NCI-H1930 (cell line): Measurements from ENCODE around the gene MEIOSIN.
"Not testable (repeated sequence)": the region's sequence is repeated elsewhere in the genome, so short reads cannot be mapped to it uniquely, and the experiment has no call there.

Source experiments
- DNase-seq, 2 experiments: peaks; one replicate each; lab custom pipeline; 2025; lab: John Stamatoyannopoulos, UW

Gene MEIOSIN, protein sequence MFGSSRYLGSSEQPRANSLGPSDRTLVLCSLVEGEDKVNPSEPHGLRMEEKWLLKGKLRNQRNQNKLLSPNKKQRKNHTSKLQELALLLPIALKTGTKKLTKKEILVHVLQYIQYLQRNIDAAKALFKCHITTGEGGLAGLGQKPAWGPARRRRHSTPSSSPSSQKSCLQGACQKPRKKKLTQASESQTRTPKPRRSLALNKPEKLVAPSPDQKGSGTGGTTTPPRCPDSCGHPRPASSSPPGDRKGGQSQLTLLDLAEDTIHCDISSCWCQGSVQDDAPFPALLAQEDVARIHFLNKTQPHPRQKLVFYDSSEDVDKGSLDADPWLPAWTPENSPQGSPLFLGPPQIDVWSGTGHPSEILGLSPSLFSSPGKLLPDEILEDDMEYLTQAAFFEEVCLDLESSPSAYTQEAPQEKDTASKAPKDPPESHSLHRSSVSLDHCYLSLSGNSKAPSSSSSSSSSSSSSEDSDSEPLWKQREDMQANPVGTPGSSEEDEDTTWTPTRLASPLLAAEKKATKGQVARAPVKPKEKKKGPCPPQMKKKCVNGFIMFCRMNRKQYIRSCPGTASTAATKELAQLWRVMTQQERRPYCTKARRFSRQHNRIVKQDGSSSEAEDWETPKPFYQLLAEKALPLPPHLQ

DNA sequence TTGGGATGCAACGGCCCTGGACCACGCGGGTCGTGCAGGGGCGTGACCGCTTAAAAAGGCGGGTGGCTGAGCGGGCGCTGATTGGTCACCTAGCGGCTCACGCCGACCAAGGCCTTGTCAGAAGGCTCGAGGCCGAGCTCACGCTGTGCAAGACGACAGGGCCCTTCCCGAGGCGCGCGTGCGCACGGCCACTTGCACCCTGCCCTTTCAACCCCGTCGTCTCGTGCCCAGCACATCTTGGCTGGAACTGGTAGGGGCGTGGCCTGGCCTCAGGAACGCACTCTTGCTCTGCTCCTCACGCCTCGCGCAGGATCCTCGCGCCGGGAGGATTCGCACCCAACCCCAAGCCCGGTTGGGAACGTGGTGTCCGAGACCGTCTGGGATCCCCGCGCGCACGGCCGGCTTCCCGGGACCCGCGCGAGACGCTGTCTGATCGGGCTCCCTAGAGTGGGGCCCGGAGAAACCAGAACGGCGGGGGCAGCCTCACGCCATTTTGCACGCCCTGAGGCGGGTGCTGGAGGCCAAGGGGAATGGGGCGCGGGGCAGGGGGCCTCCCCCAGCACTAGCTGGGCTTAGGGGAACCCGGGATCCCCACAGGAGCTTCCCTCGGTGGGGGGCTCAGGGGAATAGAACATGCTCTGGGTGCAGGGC lies at the start of gene MEIOSIN:
TSS of gene MEIOSIN (plus strand) at position 280 of the 651 bp plus-strand sequence. CDS start 1,938 bp downstream, outside the sequence.
- no peak for DNase-seq

DNA sequence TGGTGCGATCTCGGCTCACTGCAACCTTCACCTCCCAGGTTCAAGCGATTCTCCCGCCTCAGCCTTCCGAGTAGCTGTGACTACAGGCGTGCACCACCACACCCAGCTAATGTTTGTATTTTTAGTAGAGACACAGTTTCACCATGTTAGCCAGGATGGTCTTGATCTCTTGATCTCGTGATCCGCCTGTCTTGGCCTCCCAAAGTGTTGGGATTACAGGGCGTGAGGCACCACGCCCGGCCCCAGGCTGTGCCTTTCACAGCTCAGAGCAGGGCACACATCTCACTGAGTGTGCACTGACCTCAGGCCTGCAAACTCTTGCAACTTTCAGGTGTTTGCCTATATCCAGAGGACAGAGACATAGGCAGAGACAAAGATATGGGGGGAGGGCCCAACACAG lies 48.2 kb upstream of the MEIOSIN start:
- not testable (repeated sequence) for DNase-seq

- DNase-seq, result no peak
These were observed 45.6 kb upstream of the MEIOSIN start for GRCh38 chr19:45687599-45687998.

DNA sequence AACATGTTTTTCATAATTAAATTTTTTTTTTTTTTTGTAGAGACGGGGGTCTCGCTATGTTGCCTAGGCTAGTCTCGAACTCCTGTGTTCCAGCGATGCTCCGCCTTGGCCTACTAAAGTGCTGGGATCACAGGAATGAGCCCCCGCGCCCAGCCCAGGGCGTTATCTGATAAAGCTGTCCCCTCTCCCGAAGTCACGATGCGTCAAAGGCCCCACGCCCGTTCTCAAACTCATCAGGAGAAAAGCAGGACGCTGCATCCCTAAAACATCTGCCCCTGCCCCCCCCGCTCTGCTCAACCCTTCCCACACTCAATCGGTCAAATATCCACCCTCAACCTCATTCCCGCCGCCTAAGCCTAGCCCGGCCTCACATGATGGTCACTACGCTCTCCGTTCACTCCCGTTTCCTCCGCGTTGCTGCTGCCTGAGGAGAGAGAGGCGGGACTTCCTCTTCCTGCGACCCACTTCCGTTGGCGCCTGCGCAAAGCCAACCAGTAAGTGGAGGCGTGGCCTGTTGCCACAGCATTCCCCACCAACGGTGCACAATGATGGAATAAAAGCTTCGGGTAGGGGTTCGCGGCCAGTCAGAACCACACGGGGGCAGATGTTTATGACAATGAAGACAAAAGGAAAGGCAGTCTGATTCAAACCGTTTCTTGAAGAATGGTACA lies 41.6 kb upstream of the MEIOSIN start, which contains the start of gene SNRPD2:
TSS of gene SNRPD2 (minus strand) at position 438 of the 671 bp plus-strand sequence. CDS start at position 373, 65 bp downstream.
- DNase-seq, result peak; percentile 99

- DNase-seq, result peak; percentile 99
These were observed 40.8 kb upstream of the MEIOSIN start, which contains the start of gene QPCTL for GRCh38 chr19:45692187-45693105. QPCTL (plus strand) TSS chr19:45692666; CDS start chr19:45692704, 38 bp downstream.

DNA sequence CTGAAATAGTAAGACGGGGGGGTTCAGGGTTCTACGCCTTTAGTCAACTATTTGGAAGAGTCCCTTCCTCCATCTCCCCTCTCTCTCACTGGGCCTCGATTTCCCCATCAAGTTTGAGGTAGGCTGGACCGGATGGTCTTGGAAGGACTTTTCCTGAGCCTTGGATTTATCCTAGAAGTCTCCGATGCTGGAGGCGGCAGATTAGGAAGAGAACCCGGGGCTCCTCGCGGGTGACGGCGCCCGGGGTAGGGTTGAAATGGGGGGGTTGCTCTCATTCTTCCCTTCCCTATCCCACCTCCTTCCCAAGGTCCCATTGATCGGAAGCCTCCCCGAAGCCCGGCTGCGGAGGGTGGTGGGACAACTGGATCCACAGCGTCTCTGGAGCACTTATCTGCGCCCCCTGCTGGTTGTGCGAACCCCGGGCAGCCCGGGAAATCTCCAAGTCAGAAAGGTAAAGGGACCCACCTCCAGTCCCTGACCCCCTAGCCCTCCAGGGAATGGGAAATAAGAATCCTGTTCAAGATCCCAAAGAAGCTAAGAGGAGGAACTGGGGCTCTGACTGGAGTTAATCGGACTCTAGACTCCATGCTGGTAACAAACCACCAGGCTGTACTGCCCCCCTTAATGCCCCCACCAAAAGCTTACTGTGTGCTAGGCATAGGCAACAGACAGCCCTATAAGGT lies 40.0 kb upstream of the MEIOSIN start:
- DNase-seq, result peak; percentile 46 to 77

DNA sequence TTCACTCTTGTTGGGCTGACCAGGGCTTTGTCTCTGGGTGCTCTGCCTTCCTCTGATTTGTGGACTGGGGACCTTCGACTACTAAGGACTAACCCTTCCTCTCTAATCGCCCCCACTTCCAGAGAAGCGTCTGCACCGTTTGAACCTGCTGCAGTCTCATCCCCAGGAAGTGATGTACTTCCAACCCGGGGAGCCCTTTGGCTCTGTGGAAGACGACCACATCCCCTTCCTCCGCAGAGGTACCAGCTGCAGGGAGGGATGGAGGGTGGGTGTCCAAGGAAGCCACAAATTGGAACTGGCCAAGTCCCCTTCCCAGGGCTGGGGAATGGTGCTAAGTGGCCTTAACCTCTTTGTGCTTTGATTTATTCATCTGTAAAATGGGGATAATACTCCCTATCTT lies 31.6 kb upstream of the MEIOSIN start:
- DNase-seq, result no peak

DNA sequence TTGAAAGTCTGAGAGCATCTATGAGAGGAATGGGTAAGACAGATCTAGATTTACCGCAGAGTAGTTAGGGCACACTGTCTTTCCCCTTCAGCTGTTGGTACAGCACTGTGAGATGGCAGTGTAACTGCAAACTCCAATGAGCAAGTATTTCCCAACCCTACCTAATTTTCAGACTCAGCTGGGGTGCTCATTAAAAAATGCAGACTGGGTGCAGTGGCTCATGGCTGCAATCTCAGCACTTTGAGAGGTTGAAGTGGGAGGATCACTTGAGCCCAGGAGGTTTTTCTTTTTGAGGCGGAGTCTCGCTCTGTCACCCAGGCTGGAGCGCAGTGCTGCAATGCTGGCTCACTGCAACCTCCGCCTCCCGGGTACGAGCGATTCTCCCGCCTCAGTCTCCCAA lies 28.1 kb upstream of the MEIOSIN start:
- DNase-seq, result no peak

- DNase-seq, result no peak
These were observed 27.4 kb upstream of the MEIOSIN start for GRCh38 chr19:45705710-45706415.

DNA sequence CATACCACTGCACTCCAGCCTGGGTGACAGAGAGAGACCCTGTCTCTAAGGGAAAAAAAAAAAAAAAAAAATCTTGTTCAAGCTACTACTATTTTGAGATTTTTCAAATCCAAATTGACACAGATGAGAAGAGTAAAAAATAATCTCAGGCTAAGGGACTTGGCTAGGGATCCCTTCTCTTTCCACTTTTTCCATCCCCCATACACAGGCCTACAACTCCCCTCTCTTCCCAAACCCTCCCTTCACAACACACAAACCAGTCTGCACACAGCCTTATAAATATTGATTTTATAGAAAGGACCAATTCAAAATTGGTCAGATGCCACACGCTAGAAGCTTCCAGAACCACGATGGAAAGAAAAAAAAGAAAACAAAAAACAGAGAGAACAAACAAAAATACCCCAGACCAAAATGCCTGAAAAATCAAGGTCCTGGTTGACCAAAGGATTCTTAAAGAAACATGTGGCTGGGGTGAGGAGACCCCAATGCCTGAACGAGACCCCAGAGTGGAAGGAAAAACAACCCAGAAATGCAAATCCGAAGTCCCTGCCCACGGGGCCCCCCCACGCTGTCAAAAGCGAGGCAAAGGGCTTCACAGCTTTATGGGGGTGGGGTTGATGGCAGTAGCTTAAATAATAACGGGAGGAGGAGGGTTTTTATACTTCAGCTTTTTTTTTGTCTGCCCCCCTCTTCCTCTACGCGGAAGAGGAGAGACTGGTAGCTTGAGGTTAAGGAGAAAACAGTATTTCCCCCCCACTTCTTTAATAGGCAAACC lies 22.7 kb upstream of the MEIOSIN start:
- no peak for DNase-seq

DNA sequence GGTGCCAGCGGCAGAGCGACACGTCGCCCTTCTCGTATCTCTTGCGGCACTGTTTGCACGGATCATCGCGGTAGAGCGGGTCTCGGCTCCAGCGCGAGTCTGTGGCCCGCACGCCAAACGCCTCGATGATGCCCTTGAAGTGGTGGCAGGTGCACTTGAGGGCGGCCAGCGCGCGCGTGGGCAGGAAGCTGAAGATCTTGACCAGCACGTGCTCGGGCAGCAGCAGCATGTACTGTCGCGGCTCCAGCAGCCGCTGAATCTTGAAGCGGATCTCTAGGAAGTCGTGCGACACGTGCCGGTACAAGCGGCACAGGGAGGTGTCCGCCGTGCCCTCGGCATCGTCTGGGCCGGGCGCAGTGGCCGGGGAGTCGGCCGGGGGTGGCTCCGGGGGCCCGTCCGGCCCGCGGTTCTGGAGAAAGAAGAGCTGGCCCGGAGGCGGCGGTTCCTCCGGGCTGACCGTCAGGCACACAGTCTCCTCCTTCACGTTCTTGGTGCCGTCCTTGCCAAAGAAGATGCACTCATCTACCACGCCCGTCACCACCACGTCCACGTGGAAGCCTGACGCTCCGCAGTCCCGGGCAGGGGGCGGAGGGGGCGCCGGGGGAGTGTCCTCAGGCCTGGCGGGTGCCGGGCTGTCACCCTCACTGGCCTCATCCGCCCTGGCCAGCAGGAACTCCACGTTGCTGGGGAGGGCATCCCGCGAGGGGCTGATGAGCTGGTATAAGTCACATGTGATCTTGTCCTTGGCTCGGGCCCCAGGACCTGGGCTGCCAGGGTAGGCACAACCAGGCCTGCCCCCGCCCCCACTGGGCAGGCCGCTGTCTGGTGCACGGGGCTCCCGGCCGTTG lies 21.2 kb upstream of the MEIOSIN start:
- DNase-seq, result no peak

DNA sequence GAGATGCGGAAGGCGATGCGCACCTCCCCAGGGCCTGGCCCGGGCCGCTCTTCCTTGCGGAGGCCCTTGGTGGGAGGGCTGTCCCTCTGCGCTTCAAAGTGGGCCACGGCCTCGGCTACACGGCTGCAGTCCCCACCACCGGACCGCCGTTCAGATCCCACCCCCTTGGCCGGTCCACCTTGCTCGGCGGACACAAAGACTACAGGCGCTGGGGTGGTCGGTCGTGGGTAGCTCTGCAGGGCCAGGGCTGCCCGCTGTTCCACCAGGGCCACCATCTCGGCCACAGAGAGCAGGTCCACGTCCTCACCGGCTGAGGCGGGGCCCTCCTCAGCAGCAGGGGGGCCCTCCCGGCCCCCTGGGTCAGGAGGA lies 20.6 kb upstream of the MEIOSIN start:
- DNase-seq, result no peak

DNA sequence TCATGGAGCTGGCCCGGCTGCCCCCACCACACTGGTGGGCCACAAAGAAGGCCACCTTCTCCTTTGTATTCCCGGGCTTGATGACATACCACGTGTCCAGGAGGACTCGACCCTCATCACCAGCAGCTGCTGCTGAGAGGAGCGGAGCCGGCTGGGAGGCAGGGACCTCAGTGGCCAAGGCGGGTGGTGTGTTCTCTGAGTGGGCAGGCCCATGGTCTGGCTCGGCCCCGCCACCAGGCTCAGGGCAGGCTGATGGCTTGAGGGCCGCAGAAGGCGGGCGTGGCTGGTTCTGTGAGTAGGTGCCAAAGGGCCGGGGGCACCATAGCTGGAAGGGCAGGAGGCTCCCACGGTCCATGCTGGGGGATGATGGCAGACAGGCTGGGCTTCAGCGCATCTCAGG lies 20.1 kb upstream of the MEIOSIN start:
- DNase-seq, result no peak

- DNase-seq, result no peak
These were observed 18.1 kb upstream of the MEIOSIN start for GRCh38 chr19:45715139-45715538.

DNA sequence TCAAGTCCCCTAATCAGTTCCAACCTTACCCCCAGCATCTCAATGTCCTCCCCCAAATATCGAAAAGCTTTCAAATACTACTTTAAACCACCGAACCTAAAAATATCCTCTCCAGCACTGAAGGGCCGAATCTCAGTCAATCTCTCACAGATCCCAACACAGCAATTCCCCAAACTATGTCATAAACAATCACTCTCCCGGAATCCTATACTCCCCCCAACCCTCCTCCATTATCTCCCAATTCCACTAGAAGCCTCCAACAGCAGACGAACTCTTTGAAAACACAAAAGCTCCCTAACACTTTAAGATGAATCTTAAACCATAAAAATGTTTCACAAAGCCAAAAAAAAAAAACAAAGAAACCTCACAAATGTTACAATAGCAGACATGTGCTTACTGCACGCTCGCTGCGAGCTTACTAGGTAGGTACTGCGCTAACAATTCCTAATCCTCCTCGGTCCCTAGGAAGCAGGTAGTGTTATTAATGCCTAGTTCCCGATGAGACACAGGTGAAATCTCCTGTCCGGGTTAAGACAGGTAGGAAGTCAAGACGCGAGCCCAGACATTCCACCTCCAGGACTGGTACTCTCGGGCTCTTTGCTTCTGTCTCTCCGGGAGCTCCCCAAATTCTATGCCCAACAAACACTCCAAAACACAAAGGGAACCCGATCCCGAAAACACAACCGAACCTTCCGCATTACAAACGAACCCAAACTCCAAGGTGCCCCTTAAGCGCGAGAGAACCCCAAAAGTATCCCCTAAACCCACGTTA lies 16.7 kb upstream of the MEIOSIN start:
- DNase-seq, result no peak

DNA sequence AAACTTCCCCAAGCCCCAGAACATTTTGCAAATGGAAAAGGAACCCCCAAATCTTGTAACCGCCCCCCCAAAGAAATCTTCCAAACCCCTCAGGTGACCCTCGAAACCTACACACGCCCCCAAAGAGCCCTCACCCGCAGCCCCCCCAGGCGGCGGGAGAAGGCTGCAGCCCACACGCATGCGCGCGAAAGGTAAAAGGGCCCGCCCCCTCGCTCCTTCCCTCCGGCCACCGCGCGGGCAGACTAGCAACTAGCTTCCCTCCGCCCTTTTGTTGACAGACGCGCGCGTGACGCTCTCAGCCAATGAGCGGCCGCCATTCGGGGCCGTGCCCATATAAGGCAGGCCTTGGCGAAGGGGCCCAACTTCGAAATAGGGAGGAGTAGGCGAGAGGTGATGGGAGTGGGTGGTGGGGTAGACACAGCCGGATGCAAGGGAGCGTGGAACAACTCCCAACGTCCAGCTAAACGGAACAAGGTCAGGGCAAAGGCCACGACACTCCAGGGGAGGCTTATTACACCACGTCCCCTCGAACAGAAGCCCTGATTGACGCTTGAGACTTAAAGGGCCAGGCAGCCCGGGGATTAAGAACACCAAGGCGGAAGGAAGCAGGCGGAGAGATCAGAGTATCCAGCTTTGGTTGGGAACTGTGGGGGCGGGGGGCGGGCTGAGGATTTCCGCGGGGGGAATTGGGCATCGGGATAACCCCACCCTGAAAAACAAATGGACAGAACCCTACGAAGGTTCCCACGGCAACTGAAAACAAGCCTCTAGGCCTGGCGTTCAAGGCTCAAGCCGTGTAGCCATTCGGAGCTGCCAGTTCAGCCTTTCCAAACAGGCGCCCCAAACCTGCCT lies 15.9 kb upstream of the MEIOSIN start:
- DNase-seq, result peak; percentile 98 to 99
